Fibroblast of lung (primary cell): ENCODE data around the gene FHL1. TPM values are rescaled to one million over a fixed set of nuclear protein-coding genes. Genes with fewer than 3 reads are reported as not detected.

Experiments used
- DNase-seq, 2 donors: peaks; one replicate each; pipeline versions ENCODE4 v3.0.0 to v3.0.0-alpha.2; 2010; ENCODE audit warnings: low read depth in 2 of 2
- H2AFZ ChIP-seq: 2 replicates; pipeline ENCODE4 v1.5.1; 2012; ENCODE audit warnings: low read length, control low read depth, inconsistent platforms
- H3K27ac ChIP-seq: 2 replicates; pipeline ENCODE4 v1.5.1; 2011; ENCODE audit warnings: low read length, control low read depth; ENCODE audit not compliant: insufficient read depth
- H3K27me3 ChIP-seq: 2 replicates; pipeline ENCODE4 v1.5.1; 2011; ENCODE audit warnings: mild to moderate bottlenecking, low read length; ENCODE audit not compliant: control insufficient read depth, insufficient read depth
- H3K36me3 ChIP-seq: 2 replicates; pipeline ENCODE4 v1.5.1; 2011; ENCODE audit warnings: low read length; ENCODE audit not compliant: control insufficient read depth, insufficient read depth
- H3K4me1 ChIP-seq: 2 replicates; pipeline ENCODE4 v1.5.1; 2011; ENCODE audit warnings: low read length; ENCODE audit not compliant: control insufficient read depth, insufficient read depth; ENCODE audit errors: extremely low read depth
- H3K4me2 ChIP-seq: 2 replicates; pipeline ENCODE4 v1.5.1; 2011; ENCODE audit warnings: low read length, control low read depth; ENCODE audit not compliant: insufficient read depth; ENCODE audit errors: extremely low read depth
- H3K4me3 ChIP-seq, 4 experiments: fragments of 200-600 bp in 1 of 4; sonication (generic) in 1 of 4; replicated peaks in 1 of 4; 2 replicates each; pipeline ENCODE4 v1.5.1; 2011 to 2016; ENCODE audit warnings: low read length in 4 of 4, low read depth in 3 of 4, mild to moderate bottlenecking in 3 of 4, control low read depth in 2 of 4, inconsistent platforms in 1 of 4, mixed read lengths in 1 of 4; ENCODE audit not compliant: insufficient read depth in 1 of 4; ENCODE audit errors: control extremely low read depth in 1 of 4
- H3K79me2 ChIP-seq: 2 replicates; pipeline ENCODE4 v1.5.1; 2012; ENCODE audit warnings: mild to moderate bottlenecking, low read length, inconsistent platforms; ENCODE audit not compliant: control insufficient read depth, insufficient read depth
- H3K9ac ChIP-seq: 2 replicates; pipeline ENCODE4 v1.5.1; 2011; ENCODE audit warnings: mild to moderate bottlenecking, low read length, control low read depth; ENCODE audit not compliant: insufficient read depth
- H3K9me3 ChIP-seq: 2 replicates; pipeline ENCODE4 v1.5.1; 2012; ENCODE audit warnings: low read depth, low read length; ENCODE audit not compliant: control insufficient read depth, insufficient read depth
- H4K20me1 ChIP-seq: 2 replicates; pipeline ENCODE4 v1.5.1; 2011; ENCODE audit warnings: low read length; ENCODE audit not compliant: control insufficient read depth, insufficient read depth; ENCODE audit errors: extremely low read depth
- CTCF ChIP-seq, 2 donors: IDR thresholded peaks in 1 of 2; conservative IDR thresholded peaks in 1 of 2; 1 replicate in 1 of 2; 2 replicates in 1 of 2; pipeline ENCODE4 v1.5.1; 2011 to 2012; ENCODE audit warnings: low read length in 2 of 2, control low read depth in 1 of 2, inconsistent platforms in 1 of 2, low read depth in 1 of 2, mild to moderate bottlenecking in 1 of 2
- EZH2 ChIP-seq: IDR thresholded peaks from 2 replicates; pipeline ENCODE4 v1.5.1; 2012; ENCODE audit warnings: low read length, control low read depth, mild to moderate bottlenecking; ENCODE audit errors: missing control alignments
- polyA plus RNA-seq, 2 donors: library from polyadenylated mRNA; depleted of rRNA in 1 of 2; stranded (reverse) in 1 of 2; unstranded in 1 of 2; fragments of >200 nt; gene quantifications; 2 replicates each; pipeline ENCODE4 v1.2.1, GENCODE V29; 2011 to 2012; ENCODE audit warnings: missing spikeins in 1 of 2
- total RNA-seq: library from RNA; depleted of rRNA; stranded (reverse); fragments of >200 nt; gene quantifications from 2 replicates; pipeline ENCODE4 v1.2.1, GENCODE V29; 2014

The FHL1 gene
- total and polyA plus RNA-seq, 2 donors (not counting 1 experiment from before 2014, with no cell fraction given), result 180 to 627 TPM

GRCh38 chrX:136183172-136183571 lies 35.8 kb downstream of the FHL1 start:
- H3K4me1 ChIP-seq, result peaks cover 3% of the 10 kb centered on the region
- TF ChIP-seq EZH2 (no peak), CTCF (conservative IDR thresholded peaks at IDR 0.05 in 1 of 2, IDR thresholded peaks at IDR 0.05 in 1 of 2; ENCODE audit: low read depth in 1 of 2, low read length in 2 of 2) (no peak)
- no peaks in the 10 kb centered on the region for H3K79me2 ChIP-seq
- no peak overlapping the region for H3K4me2 ChIP-seq
- H3K27ac ChIP-seq, result no peak overlapping the region
- H3K9ac ChIP-seq, result no peak overlapping the region
- H2AFZ ChIP-seq, result no peak overlapping the region
- no peaks in the 10 kb centered on the region for H4K20me1 ChIP-seq
- no peak for DNase-seq
- no peaks in the 10 kb centered on the region for H3K36me3 ChIP-seq
- H3K9me3 ChIP-seq, result no peaks in the 10 kb centered on the region
- no peak overlapping the region for H3K4me3 ChIP-seq
- H3K27me3 ChIP-seq, result no peaks in the 10 kb centered on the region

GRCh38 chrX:136183917-136184316 lies 36.6 kb downstream of the FHL1 start:
- Histone ChIP-seq H3K36me3 (no peaks in the 10 kb centered on the region), H3K9ac (no peak overlapping the region), H3K79me2 (no peaks in the 10 kb centered on the region), H4K20me1 (no peaks in the 10 kb centered on the region), H3K9me3 (no peaks in the 10 kb centered on the region), H3K27me3 (no peaks in the 10 kb centered on the region), H3K4me1 (peaks cover 3% of the 10 kb centered on the region), H3K4me3 (no peak overlapping the region), H3K4me2 (no peak overlapping the region), H2AFZ (no peak overlapping the region), H3K27ac (no peak overlapping the region)
- peak in 1 of 2 donors; percentile 65 for DNase-seq
- TF ChIP-seq CTCF (conservative IDR thresholded peaks at IDR 0.05 in 1 of 2, IDR thresholded peaks at IDR 0.05 in 1 of 2; ENCODE audit: low read depth in 1 of 2, low read length in 2 of 2), result no peak
- no peak for TF ChIP-seq EZH2

- Histone ChIP-seq H3K4me1 (peaks cover 3% of the 10 kb centered on the region), H2AFZ (no peak overlapping the region), H3K4me2 (peak overlapping the region; percentile 56), H4K20me1 (no peaks in the 10 kb centered on the region), H3K36me3 (no peaks in the 10 kb centered on the region), H3K27ac (no peak overlapping the region), H3K4me3 (peak overlapping the region in 1 of 4 experiments; percentile 14), H3K79me2 (no peaks in the 10 kb centered on the region), H3K27me3 (no peaks in the 10 kb centered on the region), H3K9ac (no peak overlapping the region), H3K9me3 (no peaks in the 10 kb centered on the region)
- no peak for TF ChIP-seq CTCF (conservative IDR thresholded peaks at IDR 0.05 in 1 of 2, IDR thresholded peaks at IDR 0.05 in 1 of 2; ENCODE audit: low read depth in 1 of 2, low read length in 2 of 2)
- no peak for TF ChIP-seq EZH2
- peak; percentile 58 to 63 for DNase-seq
These were observed 38.2 kb downstream of the FHL1 start for GRCh38 chrX:136185401-136186022.
